AG20443 (cell line): ENCODE measurements around the gene PMP22.

Experiments
- DNase-seq: peaks from one replicate; pipeline ENCODE4 v3.0.0; 2012; ENCODE audit warnings: low spot score, mixed read lengths

PMP22 gene

DNA sequence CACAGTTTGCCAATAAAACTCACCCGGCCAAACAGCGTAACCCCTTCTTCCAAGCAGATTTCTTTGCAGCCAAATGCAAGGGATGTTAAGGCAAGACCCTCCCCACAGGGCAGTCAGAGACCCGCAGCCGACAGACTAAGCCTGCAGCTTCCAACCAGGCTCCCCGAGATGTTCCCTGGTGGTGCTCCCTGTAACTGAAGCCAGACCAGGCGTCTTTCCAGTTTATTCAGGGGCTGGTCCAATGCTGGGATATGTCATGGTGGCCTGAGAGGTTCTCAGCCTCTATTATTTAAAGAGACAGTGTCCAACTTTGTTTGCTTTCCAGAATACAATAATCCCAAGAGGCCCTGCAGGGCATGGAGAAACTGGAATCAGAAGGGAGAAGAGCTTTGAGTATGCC lies at the start of gene PMP22:
TSS of gene PMP22 (minus strand) at position 196 of the 400 bp plus-strand sequence. CDS start 4,599 bp downstream, outside the sequence.
- peak; percentile 51 for DNase-seq

DNA sequence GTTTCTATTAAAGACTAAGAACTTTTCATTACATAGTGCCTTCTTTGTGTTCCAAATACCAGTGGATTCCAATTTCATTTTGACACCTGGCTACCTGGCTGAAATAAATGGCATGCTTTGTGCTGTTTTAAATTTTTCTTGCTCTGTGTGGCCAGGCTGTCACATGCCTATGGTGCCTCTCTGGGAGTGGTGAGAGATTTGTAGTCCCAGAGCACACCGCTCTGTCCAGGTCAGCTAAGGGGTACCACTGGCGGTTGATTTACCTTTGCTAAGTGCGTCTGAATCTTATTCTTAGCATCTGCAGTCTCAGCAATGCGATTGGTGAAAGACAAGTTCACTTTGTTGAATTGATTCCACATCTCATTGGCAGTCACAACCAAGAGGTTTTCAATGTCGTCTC lies 46.9 kb upstream of the PMP22 start:
- no peak for DNase-seq

DNA sequence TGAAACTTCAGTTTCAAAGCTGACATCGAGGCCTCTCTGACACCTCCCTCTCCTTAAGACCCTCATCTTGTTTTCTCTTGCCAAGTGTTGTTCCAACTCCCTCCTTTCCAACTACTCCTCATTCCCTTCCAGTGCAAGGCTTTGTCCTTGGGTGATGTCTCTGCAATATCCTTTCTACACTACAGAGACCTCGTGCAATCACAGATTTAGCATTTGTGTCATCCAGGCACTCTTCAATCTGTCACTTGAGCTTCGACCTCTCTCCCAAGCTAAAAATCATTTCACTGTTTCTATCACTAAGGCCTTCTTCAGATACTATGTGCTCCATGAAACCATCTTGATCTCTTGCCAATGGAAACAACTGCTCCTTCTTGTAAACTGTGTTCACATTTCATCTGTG lies 44.7 kb upstream of the PMP22 start:
- no peak for DNase-seq

DNA sequence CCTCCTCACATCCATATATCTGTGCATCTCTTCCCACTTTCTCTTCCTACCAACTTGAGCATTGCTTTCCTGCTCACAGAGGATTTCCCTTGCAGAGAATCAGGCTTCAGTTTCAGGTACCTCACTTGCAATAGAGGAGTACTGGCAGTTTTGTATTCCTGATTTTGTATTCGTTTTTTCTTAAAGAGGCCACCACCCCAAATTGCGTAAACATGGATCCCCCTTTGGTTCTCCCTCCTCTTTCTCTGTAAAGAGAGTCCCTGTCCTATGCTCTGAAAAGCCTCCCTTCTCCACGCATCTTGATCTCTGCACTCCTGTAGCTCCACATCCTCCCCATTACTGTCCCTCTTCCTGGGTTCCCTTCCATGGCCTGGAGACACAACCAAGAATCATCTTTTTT lies 44.1 kb upstream of the PMP22 start:
- no peak for DNase-seq

DNA sequence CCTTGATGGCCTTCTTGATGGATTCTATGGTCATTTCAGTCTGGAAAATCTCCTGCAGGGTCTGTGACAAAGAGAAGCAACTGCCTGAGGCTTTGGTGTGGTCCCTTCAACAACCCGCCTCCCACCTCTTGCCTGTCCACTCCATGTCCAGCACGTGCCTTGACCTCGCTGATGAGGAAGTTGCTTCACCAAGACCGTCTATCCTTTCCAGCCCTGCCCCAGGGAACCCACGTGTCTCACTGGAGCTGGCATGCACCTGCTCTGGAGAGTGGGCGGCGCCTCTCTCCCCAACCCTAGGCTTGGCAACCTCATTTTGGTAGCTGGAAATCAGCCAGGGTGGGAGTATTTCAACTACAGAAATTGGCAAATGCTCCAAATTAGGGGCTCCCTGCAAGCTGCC lies 43.6 kb upstream of the PMP22 start:
- no peak for DNase-seq

DNA sequence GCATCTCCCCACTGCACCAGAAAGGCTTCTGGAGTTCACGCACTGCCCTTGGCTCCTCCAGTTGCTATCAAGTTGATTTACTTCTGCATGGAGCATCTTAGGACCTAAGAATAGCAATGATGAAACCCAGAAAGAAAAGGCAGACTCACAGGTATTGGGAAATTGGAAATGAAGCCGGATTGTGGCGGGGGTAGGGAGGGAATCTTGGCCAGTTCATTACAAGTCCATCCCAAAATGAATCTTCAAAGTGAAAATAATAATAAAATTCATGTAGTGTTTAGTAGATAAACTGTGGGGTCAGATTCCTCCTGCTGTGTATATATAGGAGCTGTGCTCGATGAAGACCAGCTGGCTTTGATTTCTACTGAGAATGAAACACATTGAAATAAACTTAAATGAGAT lies 42.6 kb upstream of the PMP22 start:
- no peak for DNase-seq

DNA sequence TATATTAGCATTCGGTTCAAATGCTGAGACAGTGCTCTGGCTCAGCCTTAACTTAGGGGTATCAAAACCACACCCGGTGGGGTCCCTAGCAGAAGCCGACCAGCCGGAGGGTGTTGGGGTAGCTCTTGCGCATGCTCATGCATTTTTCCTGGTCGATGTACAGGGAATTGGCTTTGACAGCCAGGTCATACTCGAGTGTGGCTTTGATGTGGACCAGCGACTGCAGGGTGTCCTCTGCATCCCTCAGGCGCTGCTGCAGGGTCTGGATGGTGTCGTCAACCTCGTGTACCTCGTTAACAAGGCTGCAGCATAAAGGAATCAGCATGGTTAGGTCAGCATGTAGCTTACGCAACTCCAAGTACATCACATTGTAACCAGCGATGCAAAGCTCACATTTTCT lies 38.7 kb upstream of the PMP22 start:
- DNase-seq = no peak

DNA sequence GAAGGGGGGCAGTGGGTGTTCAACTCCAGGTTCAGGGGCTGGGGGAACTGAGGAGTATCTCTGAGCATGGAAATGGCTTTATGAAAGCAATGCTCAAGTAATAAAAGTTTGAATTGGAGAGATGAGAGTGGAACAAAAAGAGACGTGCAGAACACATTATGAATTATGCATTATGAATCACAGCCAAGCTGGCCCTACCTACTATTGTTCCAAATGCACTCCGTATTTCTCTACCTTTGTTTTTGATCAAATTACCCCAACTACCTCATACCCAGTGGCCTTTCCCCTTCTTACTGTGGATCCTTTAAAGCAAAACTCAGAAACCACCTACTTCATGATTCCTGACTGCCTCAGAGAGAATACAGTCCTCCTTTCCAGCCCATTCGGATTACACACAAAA lies 38.1 kb upstream of the PMP22 start:
- DNase-seq = no peak

DNA sequence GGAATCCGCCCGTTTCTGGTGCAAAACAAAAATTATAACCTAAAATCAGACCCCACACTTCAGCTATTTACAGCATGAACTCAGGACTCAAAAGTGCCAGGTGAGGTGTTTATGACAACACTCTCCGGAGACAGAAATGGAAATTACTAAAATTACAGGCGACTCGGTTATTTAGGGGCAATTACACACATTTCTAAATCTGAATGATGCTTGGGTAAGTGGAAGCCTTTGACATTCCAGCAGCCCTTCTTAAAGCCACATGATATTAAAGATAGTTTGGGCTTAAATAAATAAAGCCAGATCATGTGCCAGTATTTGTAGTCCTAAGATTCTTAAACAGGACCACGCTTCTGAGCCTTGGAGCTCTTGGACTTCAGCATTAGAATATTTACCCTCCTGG lies 36.7 kb upstream of the PMP22 start:
- DNase-seq = no peak

DNA sequence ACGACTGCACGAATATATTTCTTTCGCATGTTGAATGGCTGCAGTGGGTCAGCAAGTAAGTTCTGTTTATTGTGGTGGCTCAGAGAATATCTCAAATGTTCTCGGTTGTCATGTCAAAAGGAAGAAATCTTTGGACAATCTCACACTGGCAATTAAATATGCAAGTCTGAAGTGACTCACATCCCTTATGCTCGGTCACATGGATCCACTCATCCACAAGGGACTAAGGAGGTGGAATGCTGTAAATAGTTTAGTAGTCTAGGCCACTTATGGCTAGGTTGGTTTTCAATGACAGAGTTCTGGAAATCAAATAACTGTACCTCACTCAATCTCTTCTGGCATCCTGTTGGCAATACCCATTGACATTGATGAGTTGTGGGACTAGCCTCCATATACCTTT lies 33.0 kb upstream of the PMP22 start:
- peak; percentile 54 for DNase-seq

DNA sequence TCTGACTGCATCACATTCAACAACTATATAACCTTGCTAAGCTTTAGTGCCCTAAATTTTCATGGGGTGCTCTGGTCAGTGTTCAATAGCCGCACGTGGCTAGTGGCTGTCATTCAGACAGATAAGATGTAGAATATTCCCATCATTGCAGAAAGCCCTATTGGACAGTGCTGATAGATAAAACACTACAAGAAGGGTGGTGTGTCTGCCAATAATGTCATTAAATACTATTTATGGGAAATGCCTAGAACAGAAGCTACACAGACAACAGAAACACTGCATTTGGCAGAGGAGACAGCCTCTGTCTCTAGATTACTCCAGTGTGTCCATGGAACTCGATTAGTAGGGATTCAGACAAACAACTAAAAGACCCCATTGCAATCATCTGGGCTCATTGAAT lies 28.4 kb upstream of the PMP22 start:
- no peak for DNase-seq

DNA sequence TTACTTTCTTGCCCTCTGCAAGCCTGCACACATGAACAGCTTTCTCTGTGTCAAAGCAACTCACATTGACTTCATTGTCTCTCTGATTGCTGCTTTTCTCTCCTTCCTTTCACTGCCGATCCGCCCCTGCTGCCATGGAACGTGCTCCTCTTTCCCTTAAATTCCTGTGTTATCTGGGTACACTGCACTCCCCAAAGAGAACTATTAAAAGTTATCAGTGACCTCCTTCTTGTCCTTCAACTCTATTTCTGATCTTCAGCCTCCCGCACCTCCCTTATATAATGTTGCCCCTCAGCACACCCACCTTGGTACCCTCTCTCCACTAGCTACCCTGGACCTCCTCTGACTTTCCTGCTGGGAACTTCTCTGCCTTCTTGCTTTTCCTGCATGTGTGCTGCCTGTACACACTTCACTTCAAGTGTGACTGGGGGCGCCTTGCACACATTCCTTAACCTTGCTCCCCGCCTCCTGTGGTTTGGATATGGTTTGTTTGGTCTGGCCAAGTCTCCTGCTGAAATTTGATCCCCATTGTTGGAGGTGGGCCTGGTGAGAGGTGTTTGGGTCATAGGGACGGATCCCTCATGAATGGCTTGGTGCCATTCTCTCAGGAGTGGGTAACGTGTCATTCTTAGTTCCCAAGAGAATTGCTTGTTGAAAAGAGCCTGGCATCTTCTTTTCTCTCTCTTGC lies 26.7 kb upstream of the PMP22 start:
- peak; percentile 29 for DNase-seq

DNA sequence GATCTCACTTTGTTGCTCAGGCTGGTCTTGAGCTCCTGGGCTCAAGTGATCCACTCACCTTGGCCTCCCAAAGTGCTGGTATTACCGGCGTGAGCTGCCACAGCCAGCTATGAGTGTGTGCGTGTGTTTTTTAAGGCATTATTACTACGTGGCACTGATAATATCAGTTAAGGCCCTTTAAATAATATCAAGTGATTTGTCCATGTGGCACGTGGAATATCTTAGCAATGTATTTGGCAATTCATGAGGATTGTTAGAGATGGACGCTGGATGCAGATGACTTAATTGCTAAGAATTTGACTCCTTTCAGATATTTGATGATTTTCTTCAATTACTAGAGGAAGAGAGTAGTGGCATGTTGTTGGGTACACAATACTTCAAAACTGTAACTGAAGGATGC lies 25.5 kb upstream of the PMP22 start:
- peak; percentile 53 for DNase-seq

DNA sequence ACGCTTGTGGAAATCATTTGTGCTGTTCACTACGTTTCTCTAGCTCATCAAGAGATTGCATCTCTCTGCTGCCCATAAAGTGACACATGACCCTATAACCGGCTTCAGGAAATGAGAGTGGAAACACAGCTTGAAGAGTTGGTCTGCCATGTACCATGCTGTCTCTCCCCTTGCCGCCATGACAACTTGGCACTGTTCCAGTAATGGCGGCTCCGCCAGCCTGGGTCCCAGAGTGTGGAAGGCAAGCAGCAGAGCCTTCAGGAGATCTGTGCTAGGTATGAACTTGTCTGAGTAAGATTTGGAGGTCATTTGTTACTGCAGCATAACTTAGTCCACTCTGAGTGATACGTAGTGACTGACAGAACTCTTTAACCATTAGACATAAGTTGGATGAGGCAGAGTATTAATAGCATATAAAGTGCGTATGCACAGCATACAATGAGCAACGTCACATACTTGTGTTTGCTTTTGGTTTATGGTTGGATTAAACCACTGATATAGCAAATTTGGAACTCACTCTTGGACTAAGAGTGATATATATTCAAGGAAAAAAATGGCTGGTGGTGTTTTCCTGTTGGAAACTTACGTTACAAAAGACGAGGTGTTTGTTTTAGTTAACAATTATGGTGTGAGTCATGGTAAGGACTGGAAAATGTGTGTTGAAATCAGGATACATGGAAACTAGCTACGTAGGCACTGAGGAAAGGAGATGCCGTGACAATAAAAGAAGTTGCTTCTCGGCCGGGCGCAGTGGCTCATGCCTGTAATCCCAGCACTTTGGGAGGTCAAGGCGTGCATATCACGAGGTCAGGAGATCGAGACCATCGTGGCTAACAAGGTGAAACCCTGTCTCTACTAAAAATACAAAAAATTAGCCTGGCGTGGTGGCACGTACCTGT lies 24.4 kb upstream of the PMP22 start:
- no peak for DNase-seq

DNA sequence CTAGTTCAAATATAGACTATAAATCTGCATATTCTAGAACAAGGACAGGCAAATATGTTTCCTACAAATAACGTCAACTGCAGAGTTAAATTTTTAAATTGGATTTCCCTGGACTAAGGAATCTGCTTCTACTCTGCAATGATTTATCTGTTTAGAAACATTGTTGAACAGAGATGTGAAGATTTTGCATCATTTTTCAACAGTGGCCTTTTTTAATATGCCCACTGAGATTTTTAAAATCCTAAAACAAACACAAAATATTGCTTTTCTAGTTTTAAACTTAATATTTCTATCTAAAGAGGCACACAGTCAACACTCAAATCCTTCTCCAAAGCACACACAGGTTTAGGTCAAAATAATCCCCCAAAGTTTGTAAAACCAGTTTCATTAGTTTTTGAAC lies 23.7 kb upstream of the PMP22 start:
- no peak for DNase-seq

DNA sequence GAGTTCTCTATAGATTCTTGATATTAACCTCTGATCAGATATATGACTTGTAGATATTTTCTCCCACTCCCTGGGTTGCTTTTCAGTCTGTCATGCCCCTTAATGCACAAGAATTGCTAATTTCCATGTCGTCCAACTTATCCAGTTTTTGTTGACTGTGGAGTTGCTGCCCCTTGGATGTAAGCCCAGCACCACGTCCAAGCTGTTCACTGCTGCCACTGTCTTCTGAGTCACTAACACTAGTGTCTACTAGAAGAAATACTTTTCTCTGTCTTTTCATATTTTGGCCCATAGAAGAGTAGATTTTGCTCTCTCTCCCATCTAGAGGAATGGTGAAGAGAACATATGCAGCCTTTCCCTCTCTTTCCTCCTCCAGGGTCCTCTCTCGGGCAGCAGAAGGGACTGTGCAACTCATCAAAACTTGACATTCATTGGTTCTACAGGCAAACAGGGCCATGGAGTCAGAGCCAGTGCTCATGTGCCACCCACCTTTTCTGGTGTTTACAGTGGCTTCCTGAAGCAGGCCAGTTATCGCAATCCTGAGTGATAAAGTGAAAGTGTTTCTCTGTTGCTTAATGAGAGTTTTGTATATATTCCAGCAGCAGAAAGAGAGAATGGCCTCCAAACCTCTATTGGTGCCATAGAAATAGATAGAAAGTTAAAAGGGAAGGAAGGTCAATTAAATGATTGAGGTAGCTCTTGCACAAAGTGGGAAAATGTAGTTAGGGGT lies 22.6 kb upstream of the PMP22 start:
- peak; percentile 33 for DNase-seq

DNA sequence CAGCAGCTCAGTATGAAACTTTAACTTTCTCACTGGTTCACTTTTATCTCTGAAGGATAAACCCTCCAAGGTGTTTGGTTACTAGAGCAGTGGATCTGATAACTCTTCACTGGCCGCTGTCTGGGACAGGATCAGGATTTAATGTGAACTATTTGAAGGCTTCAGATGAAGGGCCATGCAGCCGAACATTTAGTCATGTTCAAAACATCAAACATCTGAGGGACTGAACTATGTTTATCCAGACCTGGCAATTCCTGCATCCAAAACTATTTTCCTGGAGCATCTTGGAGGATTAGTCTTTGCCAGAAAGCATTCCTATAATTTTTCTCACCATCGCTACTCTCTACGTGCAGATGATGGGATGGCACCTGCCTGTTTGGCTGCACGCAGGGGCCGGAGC lies 20.3 kb upstream of the PMP22 start:
- DNase-seq = no peak

DNA sequence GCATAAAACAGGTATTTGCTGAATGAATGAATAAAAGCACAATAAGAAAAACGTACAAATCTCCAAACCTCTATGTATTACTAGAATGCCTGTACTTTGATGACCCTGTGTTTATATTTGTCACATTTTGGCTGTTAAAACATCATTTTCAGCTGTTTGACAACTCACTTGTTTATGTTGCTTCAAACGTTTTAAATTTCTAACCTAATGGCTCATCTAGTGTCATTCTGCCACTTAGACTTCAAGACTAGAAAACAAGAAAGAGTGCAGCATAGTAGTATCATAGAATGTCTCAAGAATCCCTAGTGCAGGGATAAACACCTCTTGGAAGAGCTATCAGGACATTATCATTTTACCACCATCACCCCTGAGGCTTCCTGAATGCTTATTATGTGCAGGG lies 19.4 kb upstream of the PMP22 start:
- no peak for DNase-seq

DNA sequence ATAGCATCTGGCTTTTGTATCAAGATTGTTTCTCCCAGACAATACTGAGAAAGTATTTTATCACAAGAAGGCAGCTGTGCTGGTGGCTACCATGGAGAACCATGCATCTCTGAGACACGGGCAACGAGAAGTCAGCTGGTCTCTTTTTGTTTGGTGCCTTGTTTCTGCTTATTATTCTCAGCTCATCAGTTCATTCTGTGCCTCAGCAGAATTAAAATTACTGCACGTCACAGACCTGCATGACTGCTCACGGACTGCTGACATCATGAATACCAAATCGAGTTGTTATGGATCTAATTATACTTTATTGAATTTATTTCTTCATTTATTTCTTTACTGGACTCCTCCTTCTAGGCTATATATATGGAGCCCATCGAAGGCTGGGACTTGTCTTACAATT lies 19.0 kb upstream of the PMP22 start:
- no peak for DNase-seq

DNA sequence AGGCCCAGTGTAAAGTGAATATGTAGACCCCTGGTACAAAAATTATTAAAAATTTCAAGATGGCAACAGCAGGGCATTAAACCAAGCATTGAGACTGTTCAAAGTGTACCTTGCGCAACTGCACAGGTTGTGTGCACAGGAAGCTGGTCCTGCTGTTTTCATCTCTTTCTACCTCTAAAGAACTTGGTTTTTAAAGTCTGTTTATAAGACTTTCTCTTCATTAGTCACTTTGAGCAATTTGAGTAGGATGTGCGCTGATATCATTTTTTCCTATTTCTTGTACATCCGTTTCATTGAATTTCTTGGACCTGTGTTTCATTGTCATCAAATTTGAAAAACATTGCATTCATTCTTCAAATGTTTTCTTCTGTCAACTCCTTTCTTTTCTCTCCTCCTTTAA lies 16.8 kb upstream of the PMP22 start:
- DNase-seq = no peak

DNA sequence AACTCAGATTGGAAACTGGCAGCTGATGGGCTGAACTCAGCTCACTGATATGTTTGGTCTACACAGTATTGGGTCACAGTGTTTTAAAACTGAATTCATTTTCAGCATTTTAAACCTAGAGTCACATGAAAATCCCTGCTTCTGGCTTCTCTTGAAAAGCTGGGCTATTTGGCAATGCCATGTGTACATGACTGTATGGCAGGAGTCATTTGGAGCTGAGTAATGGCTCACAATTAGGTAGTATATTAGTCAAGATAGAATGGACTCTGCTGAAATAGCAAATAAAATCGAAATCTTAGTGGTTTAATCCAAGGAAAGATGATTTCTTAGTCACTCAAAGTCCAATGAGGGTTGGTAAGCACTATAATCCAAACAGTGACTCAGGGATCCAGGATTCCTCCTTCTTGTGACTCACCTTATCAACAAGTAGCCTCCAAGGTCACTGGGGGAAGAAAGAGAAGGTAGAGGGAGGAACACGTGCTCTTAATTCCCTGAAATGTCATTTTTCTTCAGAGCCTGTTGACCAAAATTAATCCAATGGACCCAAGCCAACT lies 13.9 kb upstream of the PMP22 start:
- peak; percentile 51 for DNase-seq

DNA sequence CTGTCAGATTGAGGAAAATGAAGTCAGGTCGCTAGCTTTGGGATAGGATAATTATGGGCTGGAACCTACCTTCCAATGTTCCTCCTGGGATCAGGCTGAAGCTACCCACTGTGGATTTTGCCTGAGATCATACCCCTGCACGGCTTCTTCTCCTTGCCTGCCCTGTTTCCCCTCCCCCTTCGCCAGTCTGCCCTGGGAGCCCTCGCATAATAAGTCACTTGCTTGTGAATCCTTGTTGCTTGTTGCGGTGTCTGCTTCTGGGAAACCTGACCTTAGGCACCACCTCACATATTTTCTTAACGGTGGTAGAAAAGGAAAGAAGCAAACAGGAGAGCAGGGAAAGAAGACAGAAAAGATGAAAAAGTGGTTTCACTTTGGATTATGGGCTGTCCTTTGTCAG lies 13.3 kb upstream of the PMP22 start:
- DNase-seq = no peak

DNA sequence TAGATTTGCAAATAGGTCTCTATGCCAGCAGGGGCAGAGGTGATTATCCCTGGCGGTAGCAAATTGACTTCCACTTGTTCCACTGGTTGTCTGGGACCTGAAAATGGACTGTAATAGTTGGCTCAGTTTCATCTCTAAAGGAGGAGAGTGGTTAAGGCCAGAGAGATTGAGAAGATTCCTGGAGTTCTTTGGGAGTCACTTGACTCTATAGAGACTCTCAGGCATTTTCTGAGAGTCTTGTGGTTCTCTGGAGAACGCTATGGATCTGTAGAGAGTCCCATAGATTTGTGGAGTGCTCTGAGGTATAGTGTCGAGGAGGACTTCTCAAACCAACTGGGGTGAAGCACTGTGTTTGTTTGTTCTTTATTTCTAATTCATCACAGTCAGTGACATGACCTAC lies 8.9 kb upstream of the PMP22 start:
- DNase-seq = no peak
